Liver (tissue), 3 donors: ENCODE results near the gene DNAJC4.

Source experiments
- ATF3 ChIP-seq: IDR thresholded peaks from 2 replicates; pipeline ENCODE4 v1.6.1; 2016; ENCODE audit warnings: antibody characterized with exemption
- FOXA1 ChIP-seq: IDR thresholded peaks from 2 replicates; pipeline ENCODE4 v1.6.1; 2016; ENCODE audit warnings: antibody characterized with exemption
- GABPA ChIP-seq, 2 donors: IDR thresholded peaks in 1 of 2; conservative IDR thresholded peaks in 1 of 2; 2 replicates each; pipeline ENCODE4 v1.6.1; 2016; ENCODE audit warnings: antibody characterized with exemption in 2 of 2, mild to moderate bottlenecking in 1 of 2, moderate library complexity in 1 of 2
- HNF4G ChIP-seq: IDR thresholded peaks from 2 replicates; pipeline ENCODE4 v1.6.1; 2016; ENCODE audit warnings: antibody characterized with exemption
- JUND ChIP-seq, 2 donors: IDR thresholded peaks; 2 replicates each; pipeline ENCODE4 v1.6.1; 2016; ENCODE audit warnings: antibody characterized with exemption in 2 of 2
- MAX ChIP-seq: IDR thresholded peaks from 2 replicates; pipeline ENCODE4 v1.6.1; 2016; ENCODE audit warnings: antibody characterized with exemption
- NR2F2 ChIP-seq: IDR thresholded peaks from 2 replicates; pipeline ENCODE4 v1.6.1; 2016; ENCODE audit warnings: antibody characterized with exemption
- RAD21 ChIP-seq, 2 donors: IDR thresholded peaks; 2 replicates each; pipeline ENCODE4 v1.6.1; 2016; ENCODE audit warnings: antibody characterized with exemption in 2 of 2, mild to moderate bottlenecking in 2 of 2
- RXRA ChIP-seq, 2 donors: IDR thresholded peaks; 2 replicates each; pipeline ENCODE4 v1.6.1; 2017 to 2018; ENCODE audit warnings: antibody characterized with exemption in 2 of 2, mild to moderate bottlenecking in 1 of 2
- SP1 ChIP-seq: IDR thresholded peaks from 2 replicates; pipeline ENCODE4 v1.6.1; 2018; ENCODE audit warnings: antibody characterized with exemption, mild to moderate bottlenecking
- TAF1 ChIP-seq: conservative IDR thresholded peaks from 2 replicates; pipeline ENCODE4 v1.6.1; 2016; ENCODE audit warnings: antibody characterized with exemption, mild to moderate bottlenecking
- YY1 ChIP-seq: IDR thresholded peaks from 2 replicates; pipeline ENCODE4 v1.6.1; 2016; ENCODE audit warnings: antibody characterized with exemption, mild to moderate bottlenecking
- ZBTB33 ChIP-seq: IDR thresholded peaks from 2 replicates; pipeline ENCODE4 v1.6.1; 2016; ENCODE audit warnings: antibody characterized with exemption
- TF ChIP-seq, protein P1 (sequence below): fragments of 150-350 bp; IDR thresholded peaks from 2 replicates; pipeline ENCODE4 v1.5.1; 2017; ENCODE audit warnings: improper control_type of control experiment, low read depth, low read length; ENCODE audit not compliant: missing input control
- donor health status: healthy.
- donor health status: healthy.

DNA sequence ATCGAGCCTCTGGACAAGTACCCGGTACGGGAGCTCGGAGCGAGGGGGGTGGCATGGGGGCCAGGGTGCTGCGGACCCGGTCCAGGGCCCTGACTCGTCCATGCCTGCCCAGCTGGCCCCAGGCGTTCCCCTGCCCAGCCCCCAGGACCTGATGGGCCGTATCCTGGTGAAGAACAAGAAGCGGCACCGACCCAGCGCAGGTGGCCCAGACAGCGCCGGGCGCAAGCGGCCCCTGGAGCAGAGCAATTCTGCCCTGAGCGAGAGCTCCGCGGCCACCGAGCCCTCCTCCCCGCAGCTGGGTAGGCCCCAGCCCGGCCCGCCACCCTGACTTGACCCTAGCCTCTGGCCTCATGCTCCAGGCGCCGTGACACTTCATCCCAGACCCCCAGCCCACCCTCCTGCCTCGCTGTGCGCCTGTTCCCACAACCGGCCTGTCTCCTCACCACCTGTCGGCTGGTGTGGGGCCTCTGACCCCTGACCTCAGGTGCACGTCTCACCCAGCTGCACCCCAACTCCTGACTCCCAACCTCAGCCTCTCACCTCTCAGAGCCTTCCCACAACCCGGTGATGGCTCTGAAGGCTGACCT is 28.7 kb downstream of the DNAJC4 start:
- TF ChIP-seq, protein P1, sequence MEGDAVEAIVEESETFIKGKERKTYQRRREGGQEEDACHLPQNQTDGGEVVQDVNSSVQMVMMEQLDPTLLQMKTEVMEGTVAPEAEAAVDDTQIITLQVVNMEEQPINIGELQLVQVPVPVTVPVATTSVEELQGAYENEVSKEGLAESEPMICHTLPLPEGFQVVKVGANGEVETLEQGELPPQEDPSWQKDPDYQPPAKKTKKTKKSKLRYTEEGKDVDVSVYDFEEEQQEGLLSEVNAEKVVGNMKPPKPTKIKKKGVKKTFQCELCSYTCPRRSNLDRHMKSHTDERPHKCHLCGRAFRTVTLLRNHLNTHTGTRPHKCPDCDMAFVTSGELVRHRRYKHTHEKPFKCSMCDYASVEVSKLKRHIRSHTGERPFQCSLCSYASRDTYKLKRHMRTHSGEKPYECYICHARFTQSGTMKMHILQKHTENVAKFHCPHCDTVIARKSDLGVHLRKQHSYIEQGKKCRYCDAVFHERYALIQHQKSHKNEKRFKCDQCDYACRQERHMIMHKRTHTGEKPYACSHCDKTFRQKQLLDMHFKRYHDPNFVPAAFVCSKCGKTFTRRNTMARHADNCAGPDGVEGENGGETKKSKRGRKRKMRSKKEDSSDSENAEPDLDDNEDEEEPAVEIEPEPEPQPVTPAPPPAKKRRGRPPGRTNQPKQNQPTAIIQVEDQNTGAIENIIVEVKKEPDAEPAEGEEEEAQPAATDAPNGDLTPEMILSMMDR, result no peak
- TF ChIP-seq YY1 (no peak), MAX (no peak), ATF3 (no peak), JUND (IDR thresholded peaks at IDR 0.05) (no peak), SP1 (no peak), RXRA (IDR thresholded peaks at IDR 0.05) (no peak), ZBTB33 (no peak), TAF1 (no peak), RAD21 (IDR thresholded peaks at IDR 0.05) (no peak), GABPA (IDR thresholded peaks at IDR 0.05 in 1 of 2, conservative IDR thresholded peaks at IDR 0.05 in 1 of 2) (no peak), FOXA1 (no peak), NR2F2 (no peak), HNF4G (no peak)
